HG02938 (cell line): ENCODE results near the gene BCAR1.
"Not testable (repeated sequence)": the region's sequence is repeated elsewhere in the genome, so short reads cannot be mapped to it uniquely, and the experiment has no call there.

ENCODE experiments used
- ATAC-seq: cut with Tn5 transposase; IDR thresholded peaks from one replicate; pipeline ENCODE4 v1.9.1; 2021; ENCODE audit warnings: mild to moderate bottlenecking, moderate library complexity; ENCODE audit not compliant: unreplicated experiment

BCAR1 gene

DNA sequence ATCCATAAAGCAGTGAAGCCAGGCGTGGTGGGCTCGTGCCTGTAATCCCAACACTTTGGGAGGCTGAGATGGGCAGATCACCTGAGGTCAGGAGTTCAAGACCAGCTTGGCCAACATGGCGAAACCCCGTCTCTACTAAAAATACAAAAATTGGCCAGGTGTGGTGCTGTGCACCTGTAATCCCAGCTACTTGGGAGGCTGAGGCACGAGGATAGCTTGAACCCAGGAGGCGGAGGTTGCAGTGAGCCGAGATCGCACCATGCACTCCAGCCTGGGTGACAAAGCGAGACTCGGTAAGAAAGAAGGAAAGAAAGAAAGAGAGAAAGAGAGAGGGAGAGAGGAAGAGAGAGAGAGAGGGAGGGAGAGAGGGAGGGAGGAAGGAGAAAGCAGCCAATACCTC lies 21.2 kb upstream of the BCAR1 start:
- not testable (repeated sequence) for ATAC-seq

GRCh38 chr16:75272097-75272551 lies 20.7 kb upstream of the BCAR1 start:
- ATAC-seq: no peak

- ATAC-seq: no peak
These were observed 20.1 kb upstream of the BCAR1 start for GRCh38 chr16:75271441-75272096.

DNA sequence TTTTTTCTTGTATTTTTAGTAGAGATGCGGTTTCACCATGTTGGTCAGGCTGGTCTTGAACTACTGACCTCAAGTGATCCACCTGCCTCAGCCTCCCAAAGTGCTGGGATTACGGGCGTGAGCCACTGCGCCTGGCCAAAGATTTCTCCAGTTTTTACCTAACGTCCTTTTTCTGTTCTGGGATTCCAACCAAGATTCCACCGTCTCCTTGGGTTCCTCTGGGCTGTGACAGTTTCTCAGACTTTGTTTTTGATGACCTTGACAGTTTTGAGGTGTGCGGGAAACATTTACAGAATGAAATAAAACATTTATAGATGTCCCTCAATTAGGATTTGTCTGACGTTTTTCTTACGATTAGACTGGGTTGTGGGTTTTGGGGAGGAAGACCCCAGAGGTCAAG lies 17.9 kb upstream of the BCAR1 start:
- not testable (repeated sequence) for ATAC-seq

GRCh38 chr16:75267631-75268264 lies 16.3 kb upstream of the BCAR1 start:
- no peak for ATAC-seq

GRCh38 chr16:75266738-75267630 lies 15.6 kb upstream of the BCAR1 start:
- no peak for ATAC-seq

DNA sequence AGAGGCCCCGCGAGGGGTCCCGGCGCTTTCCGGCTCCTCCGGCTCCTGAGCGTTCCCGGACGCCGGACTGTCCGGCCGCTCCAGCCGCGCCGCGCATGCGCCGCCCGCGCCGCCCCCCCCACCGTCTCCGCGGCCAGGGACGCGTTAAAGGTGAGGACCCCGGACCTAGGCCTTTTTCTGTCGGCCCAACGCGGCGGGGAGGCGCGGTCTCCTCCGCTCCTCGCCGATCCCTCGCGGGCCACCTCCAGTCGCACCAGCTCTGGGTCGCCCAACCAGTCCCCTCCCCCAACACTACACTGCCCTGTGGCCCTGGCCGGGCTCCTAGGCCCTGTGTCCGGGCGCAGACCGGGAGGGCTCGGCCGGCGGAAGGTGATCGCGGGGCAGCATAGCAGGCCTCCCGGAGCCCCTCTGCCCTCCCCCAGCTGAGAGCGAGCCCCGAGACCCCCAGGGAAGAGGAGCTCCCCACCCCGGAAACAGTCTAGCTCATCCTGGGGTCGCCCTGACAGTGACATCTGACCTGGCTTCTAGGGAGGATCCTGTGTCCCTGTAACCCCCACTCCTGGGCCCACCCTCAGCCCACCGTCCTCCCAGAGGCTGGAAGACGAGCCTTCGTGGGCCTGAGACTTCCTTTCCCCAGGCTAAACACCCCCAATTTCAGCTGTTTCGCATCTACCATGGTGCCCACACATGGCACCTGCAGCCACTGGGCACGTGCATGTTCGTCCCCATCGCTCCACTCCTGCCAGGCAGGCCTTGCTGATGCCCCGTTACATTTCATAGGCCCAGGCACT lies 14.7 kb upstream of the BCAR1 start:
- ATAC-seq: peak; percentile 55

DNA sequence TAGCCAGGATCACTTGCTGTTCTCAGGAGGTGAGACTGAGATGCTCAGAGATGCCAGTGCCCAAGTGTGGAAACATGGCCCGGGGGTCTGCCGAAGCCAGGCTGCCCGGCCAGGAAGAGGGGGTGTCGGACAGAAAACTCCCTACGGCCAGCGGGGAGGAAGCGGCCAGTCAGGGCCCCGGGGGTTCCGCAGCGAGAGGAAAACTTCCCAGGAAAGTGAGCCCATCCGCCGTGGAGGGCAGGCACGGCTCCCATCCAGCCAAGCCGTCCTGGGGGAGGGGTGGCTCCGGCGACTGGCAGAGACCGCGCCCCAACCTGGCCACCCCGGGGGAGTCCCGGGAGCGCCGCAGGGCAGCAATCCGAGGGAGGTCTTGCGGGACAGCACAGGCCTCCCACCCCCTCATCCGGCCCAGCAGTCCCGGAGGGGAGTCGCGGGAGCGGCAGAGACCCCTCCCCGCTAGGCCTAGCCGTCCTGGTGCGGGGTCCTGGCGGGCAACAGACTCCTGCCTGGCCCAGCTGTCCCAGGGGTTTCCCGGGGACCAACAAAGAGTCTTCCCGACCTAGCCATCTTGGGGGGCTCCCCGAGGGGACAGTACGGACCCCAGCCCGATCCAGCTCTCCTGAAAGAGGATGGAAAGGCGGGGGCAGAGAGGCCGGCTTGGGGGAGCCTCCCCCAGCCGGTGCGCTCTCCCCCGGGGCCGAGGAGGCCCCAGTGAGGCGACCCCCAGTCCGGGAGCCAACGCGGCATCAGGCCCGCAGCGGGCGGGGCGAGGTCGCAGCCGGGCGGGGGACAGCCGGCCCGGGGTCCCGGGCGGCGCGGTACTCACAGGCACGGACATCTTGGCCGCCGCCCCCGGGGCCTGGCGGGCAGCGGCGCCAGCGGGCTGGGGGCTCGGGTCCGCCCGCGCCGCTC lies 13.8 kb upstream of the BCAR1 start:
- peak; percentile 24 for ATAC-seq

GRCh38 chr16:75264457-75264998 lies 13.1 kb upstream of the BCAR1 start:
- ATAC-seq: no peak

DNA sequence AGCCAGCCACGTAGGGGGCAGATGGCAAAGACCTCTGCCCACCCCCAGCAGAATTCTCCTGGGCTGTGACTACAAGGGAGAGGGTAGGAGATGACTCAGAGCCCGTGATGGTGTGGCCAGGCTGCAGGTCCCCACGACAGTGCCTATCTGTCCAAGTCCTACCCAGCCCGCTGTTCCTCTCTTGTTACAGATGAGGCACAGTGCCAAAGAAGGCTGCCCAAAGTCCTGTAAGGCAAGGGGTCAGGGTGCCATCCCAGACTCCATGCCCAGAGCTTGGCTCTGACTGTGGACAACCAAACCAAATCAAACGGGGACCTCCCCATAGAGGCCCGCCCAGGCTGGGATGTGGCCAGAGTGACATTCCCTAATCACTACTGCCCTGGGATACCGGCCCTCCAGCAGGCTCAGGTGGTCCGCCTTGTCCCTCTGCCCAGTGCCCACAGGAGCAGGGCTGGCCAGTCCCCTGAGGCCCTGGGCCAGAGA lies 12.6 kb upstream of the BCAR1 start:
- no peak for ATAC-seq

- no peak for ATAC-seq
These were observed 12.0 kb upstream of the BCAR1 start for GRCh38 chr16:75263291-75263962.

- no peak for ATAC-seq
These were observed 11.3 kb upstream of the BCAR1 start for GRCh38 chr16:75262800-75263127.

- ATAC-seq: no peak
These were observed 10.8 kb upstream of the BCAR1 start for GRCh38 chr16:75262104-75262799.

- ATAC-seq: no peak
These were observed 10.2 kb upstream of the BCAR1 start for GRCh38 chr16:75261590-75262078.

DNA sequence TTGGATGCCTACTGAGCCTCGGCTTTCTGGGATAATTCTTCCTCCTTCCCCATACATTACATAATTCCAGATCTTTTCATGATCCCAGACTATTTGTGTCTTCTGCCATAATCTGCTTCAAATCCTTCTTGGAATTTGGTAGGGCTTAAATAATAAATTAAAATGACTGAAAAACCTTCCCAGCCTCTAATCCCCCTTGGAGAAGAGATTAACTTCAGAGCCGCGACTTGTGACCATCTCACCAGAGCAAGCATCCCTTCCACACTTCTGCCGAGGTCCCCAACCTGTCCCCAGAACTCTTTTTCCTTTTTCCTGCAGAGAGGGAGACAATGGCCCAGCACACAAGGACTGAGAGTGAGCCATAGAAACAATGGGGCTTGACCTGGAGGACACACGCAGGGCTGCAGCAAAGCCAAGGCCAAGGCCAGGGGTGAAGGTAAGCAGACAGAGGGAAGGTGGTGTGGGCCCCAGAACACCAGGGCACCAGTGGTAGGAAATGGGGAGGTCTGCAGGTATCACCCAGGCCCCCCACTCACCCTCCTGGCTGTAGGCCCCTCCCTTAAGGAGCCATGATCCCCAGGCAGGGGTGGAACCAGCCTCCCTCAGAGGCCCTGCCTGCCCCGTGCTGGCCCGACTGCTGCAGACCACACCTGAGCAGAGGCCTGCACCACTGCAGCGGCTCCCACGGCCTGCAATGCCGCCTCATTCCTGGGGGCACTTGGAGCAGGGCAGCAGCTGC lies 9.6 kb upstream of the BCAR1 start:
- no peak for ATAC-seq

DNA sequence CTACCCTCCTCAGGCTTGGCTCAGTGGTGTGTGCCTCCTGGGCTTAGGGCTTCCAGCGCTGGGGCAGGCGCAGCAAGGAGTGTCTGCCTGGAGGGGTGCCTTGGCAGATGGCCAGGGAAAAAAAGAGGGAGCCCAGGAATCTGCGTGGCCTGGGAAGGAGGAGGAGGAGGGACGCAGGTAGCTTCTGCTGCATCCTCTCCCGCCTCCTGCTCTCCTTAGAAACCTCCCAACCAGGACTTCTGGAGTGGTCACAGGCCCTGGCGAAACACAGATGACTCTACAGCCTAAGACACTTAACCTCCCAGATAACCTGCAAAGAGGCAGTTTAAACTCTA lies 7.3 kb upstream of the BCAR1 start:
- no peak for ATAC-seq

DNA sequence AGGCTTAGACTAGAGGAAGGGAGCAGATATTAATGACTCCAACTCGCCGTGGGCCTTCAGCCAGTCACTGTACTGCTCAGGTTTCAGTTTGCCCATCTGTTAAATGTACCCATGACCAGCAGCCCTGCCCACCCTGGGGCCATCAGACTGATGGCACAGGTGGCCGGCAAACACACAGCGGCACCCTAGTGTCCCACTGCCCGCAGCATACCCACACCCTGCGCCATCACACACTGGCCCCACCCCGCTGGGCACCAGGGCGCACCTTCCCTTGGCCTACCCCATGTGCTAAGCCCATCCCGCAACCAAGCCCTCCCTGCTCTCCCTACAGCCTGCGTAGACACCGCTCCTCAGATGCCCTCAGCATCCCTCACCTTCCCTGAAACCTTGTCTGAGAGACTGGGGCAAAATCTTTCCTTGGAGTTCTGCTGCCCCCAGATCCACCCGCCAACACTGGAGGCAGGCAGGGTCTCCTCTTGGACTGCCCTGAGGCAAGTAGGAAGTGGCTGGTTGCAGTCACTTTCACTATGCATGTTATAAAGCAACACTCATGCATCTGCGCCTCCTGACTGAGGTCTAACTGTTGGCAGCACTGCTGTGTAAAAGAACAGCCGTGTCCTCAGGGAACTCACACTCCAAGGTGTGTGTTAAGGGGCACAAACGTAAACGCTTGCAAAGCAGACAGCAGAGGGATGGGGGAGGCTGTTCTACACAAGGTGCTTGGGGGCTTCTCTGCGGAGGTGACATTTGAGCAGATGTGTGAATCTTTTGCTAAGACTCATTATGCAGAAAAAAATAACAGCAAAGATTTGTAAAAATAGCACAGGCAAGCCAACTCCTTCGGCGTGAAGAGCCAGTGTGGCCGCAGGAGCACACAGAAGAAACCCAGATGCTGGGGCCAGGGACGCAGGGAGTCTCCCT lies 6.7 kb upstream of the BCAR1 start:
- no peak for ATAC-seq
